Calu3 (cell line): ENCODE data around the gene ZNF230. TPM values are rescaled to one million over a fixed set of nuclear protein-coding genes. Genes with fewer than 3 reads are reported as not detected.

Source experiments
- BruUV-seq: library from RNA; stranded (reverse); fragments of 400-500 nt; replicated peaks from 2 replicates; lab custom pipeline; 2021; lab: Mats Ljungman, UMichigan
- CTCF ChIA-PET: fragments of 300-600 bp; sonication (Branson Sonifier 250); formaldehyde crosslinking; loops from one replicate; lab custom pipeline; 2022; ENCODE audit warnings: antibody characterized with exemption; lab: Charles Lee
- DNase-seq: peaks from one replicate; pipeline ENCODE4 v3.0.0; 2022
- H3K27ac Mint-ChIP-seq: one replicate; pipeline ENCODE4 v1.8.0; 2022; ENCODE audit warnings: mixed read lengths; ENCODE audit not compliant: unreplicated experiment
- H3K27me3 Mint-ChIP-seq: one replicate; pipeline ENCODE4 v1.8.0; 2022; ENCODE audit warnings: mixed read lengths; ENCODE audit not compliant: unreplicated experiment
- H3K36me3 Mint-ChIP-seq: one replicate; pipeline ENCODE4 v1.8.0; 2022; ENCODE audit warnings: mild to moderate bottlenecking, moderate library complexity, mixed read lengths; ENCODE audit not compliant: insufficient read depth, unreplicated experiment
- H3K4me1 Mint-ChIP-seq: one replicate; pipeline ENCODE4 v1.8.0; 2022; ENCODE audit warnings: mild to moderate bottlenecking, low read depth, mixed read lengths; ENCODE audit not compliant: unreplicated experiment
- H3K4me3 Mint-ChIP-seq: one replicate; pipeline ENCODE4 v1.8.0; 2022; ENCODE audit warnings: mild to moderate bottlenecking, low read depth, moderate library complexity, mixed read lengths; ENCODE audit not compliant: unreplicated experiment
- H3K9me3 Mint-ChIP-seq: one replicate; pipeline ENCODE4 v1.8.0; 2022; ENCODE audit warnings: low read depth, mixed read lengths; ENCODE audit not compliant: unreplicated experiment
- intact Hi-C: fragments of 100-400 bp; cut with micrococcal nuclease; formaldehyde crosslinking; loops from one replicate; pipeline ENCODE4 v1.10.0; 2022; ENCODE audit not compliant: unreplicated experiment
- total RNA-seq: library from RNA; stranded (reverse); gene quantifications from 2 replicates; pipeline ENCODE4 v1.2.3, GENCODE V29; 2022
- TF ChIP-seq, protein P1 (sequence below): fragments of 200-600 bp; IDR thresholded peaks from one replicate; pipeline ENCODE4 v1.8.0; 2022; ENCODE audit warnings: antibody characterized with exemption; ENCODE audit not compliant: unreplicated experiment

The ZNF230 gene
- total RNA-seq, 1 experiment from 2014 or later, result 7.8 TPM

DNA sequence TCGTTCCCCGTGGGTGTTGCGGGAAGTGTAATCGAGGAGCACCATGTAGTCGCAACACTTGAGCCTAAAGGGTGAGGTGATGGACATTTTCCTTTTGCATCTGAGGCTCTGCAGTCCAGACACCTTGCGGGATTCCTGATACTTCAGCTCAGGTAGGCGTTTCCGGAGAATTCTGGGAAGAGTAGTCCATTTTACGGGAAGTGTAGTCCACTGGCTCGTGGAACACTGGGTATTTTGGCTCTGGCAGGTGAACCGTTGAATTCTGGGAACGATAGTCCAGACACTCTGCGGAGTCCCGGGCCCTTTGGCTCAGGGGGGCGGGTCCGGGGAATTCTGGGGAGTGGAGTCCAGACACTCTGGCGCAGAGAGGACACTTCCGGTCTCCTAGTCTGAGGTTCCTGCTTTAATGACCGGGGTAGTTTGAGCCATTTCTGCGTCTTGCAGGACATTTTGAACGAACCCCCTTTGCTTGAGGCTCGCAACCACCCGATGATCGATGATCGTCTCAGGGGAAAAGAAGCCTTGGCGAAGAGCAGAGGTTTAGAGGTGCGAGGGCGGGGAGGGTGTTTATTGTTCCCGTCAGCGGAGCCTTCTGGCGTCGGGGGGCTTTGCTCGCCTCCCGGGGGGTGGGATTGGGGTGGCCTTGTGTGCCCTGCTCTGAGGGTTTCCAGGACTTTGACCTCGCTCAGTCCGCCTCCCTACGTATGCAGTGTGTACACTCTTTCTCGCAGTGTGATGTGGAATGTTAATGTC is 49.1 kb downstream of the ZNF230 start, which contains the start of gene ZNF223:
Gene ZNF223, plus strand, starts transcription at position 387 of the 753 bp plus-strand sequence. CDS start 3,141 bp downstream, outside the sequence.
- Mint-ChIP-seq H3K4me1 (peaks cover 27% of the 10 kb centered on the region), H3K9me3 (no peaks in the 10 kb centered on the region), H3K4me3 (peak within 1 kb of the TSS; percentile 87), H3K36me3 (peaks cover 22% of the 10 kb centered on the region), H3K27me3 (no peaks in the 10 kb centered on the region), H3K27ac (peak within 1 kb of the TSS; percentile 69)
- no TSS peak for BruUV-seq
- DNase-seq, result peak; percentile 97
- CTCF ChIA-PET, result interaction anchor here (0.6 to 1.2 kb wide), 3 partner anchors 101 to 228 kb away, joined by 3 to 6 read pairs (median 3); partner anchors contain the start of genes ZNF221 and ZNF226
- intact Hi-C loops, result no loop called here
- TF ChIP-seq, protein P1, sequence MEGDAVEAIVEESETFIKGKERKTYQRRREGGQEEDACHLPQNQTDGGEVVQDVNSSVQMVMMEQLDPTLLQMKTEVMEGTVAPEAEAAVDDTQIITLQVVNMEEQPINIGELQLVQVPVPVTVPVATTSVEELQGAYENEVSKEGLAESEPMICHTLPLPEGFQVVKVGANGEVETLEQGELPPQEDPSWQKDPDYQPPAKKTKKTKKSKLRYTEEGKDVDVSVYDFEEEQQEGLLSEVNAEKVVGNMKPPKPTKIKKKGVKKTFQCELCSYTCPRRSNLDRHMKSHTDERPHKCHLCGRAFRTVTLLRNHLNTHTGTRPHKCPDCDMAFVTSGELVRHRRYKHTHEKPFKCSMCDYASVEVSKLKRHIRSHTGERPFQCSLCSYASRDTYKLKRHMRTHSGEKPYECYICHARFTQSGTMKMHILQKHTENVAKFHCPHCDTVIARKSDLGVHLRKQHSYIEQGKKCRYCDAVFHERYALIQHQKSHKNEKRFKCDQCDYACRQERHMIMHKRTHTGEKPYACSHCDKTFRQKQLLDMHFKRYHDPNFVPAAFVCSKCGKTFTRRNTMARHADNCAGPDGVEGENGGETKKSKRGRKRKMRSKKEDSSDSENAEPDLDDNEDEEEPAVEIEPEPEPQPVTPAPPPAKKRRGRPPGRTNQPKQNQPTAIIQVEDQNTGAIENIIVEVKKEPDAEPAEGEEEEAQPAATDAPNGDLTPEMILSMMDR, result no peak

DNA sequence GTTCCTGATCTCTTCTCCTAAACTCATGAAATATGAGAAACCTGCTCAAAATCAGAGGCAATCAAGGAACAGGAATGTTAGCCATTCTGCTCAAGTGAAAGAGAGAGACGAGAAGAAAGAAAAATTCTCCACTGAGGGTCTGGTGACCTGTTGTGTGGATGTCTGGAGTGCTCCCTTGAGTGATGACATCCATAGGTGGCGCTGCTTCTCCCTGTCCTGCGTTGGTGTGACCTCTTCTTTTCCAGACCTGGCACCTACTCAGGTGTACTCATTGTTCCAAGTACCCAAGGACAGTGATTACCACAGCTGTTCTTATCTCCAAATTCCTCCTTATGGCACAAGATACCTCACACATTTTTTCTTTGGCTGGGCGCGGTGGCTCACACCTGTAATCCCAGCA is 53.1 kb downstream of the ZNF230 start:
- H3K9me3 Mint-ChIP-seq, result peaks cover under 1% of the 10 kb centered on the region
- CTCF ChIA-PET, result interaction anchor here (0.7 kb wide), 1 partner anchor 119 kb away, joined by 5 read pairs; no protein-coding TSS in a partner anchor
- H3K4me3 Mint-ChIP-seq, result no peak overlapping the region
- TF ChIP-seq, protein P1, result no peak
- peaks cover 15% of the 10 kb centered on the region for H3K36me3 Mint-ChIP-seq
- DNase-seq, result no peak
- H3K27ac Mint-ChIP-seq, result no peak overlapping the region
- peaks cover 18% of the 10 kb centered on the region for H3K4me1 Mint-ChIP-seq
- no TSS peak for BruUV-seq
- H3K27me3 Mint-ChIP-seq, result no peaks in the 10 kb centered on the region
- intact Hi-C loops, result no loop called here

DNA sequence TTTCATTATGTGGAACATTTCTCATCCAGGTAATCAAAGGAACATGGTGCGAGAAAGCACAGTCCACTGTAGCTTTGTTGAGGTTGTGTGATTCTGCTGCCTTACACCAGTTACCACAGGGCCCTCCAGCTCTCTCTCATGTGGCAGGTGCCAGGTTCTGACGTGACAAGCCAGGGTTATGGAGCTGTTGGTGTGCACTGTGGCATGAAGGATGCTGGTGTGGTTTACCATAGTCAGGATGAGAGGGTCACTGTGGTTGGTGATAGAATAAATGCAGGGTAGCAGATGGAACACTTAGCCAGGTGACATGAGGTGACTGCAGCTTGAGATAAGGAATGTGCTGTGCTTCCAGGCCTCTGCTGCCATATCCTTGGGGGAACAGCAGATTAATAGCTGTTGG is 56.5 kb downstream of the ZNF230 start:
- peaks cover 7% of the 10 kb centered on the region for H3K36me3 Mint-ChIP-seq
- no peak overlapping the region for H3K27ac Mint-ChIP-seq
- H3K27me3 Mint-ChIP-seq, result no peaks in the 10 kb centered on the region
- H3K4me3 Mint-ChIP-seq, result no peak overlapping the region
- intact Hi-C loops, result no loop called here
- BruUV-seq, result no TSS peak
- no peaks in the 10 kb centered on the region for H3K4me1 Mint-ChIP-seq
- TF ChIP-seq, protein P1, result no peak
- CTCF ChIA-PET, result interaction anchor here (0.5 kb wide), 1 partner anchor 157 kb away, joined by 3 read pairs; no protein-coding TSS in a partner anchor
- H3K9me3 Mint-ChIP-seq, result peaks cover 6% of the 10 kb centered on the region
- no peak for DNase-seq

DNA sequence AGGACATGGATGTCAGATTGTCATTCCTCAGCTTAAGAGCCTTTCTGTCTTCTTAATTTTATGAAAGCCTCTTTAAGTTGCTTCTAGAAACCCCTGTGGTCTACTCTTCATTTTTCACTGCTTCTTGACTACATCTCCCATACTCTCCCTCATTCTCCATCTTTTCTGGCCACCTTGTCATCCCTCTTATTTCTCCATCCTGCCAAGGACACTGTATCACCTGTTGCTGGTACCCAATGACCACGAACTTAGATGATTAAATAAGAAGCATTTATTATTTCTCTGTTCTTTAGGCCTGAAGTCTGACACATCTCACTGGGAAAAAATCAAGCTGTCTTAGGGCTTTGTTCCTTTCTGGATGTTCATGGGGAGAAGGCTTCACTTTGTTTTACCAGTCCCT is 58.3 kb downstream of the ZNF230 start:
- no peak for DNase-seq
- Mint-ChIP-seq H3K4me1 (no peaks in the 10 kb centered on the region), H3K9me3 (peaks cover 6% of the 10 kb centered on the region), H3K4me3 (no peak overlapping the region), H3K27ac (no peak overlapping the region), H3K36me3 (peaks cover 12% of the 10 kb centered on the region), H3K27me3 (no peaks in the 10 kb centered on the region)
- CTCF ChIA-PET, result interaction anchor here (0.6 kb wide), 1 partner anchor 143 kb away, joined by 5 read pairs; no protein-coding TSS in a partner anchor
- TF ChIP-seq, protein P1, result no peak
- no TSS peak for BruUV-seq
- intact Hi-C loops, result no loop called here

Other genes with a start within 250 kb of the ZNF230 start
- 69.1 and 85.5 TPM in 2 replicates for gene SMG9, start 248.0 kb upstream of the ZNF230 start, total RNA-seq
- gene KCNN4, start 222.0 kb upstream of the ZNF230 start, total RNA-seq, result 147 and 152 TPM in 2 replicates
- 5.0 and 6.4 TPM in 2 replicates for gene LYPD5, start 200.5 kb upstream of the ZNF230 start, total RNA-seq
- gene ZNF283, start 175.6 kb upstream of the ZNF230 start, total RNA-seq, result 12.9 and 13.9 TPM in 2 replicates
- gene ZNF404, start 119.0 kb upstream of the ZNF230 start, total RNA-seq, result 4.4 and 4.6 TPM in 2 replicates
- 14.9 and 20.3 TPM in 2 replicates for gene ZNF45, start 67.7 kb upstream of the ZNF230 start, total RNA-seq
- gene ZNF221, start 51.7 kb upstream of the ZNF230 start, total RNA-seq, result 6.3 and 8.3 TPM in 2 replicates
- 6.8 and 6.9 TPM in 2 replicates for gene ZNF155, start 18.8 kb upstream of the ZNF230 start, total RNA-seq
- 5.3 and 6.5 TPM in 2 replicates for gene ZNF222, start 22.4 kb downstream of the ZNF230 start, total RNA-seq
- 6.0 and 8.7 TPM in 2 replicates for gene ZNF223, start 49.1 kb downstream of the ZNF230 start, total RNA-seq
- 4.7 and 5.6 TPM in 2 replicates for gene ZNF284, start 69.2 kb downstream of the ZNF230 start, total RNA-seq
- gene ZNF224, start 91.4 kb downstream of the ZNF230 start, total RNA-seq, result 34.4 and 41.8 TPM in 2 replicates
- 5.3 and 6.1 TPM in 2 replicates for gene ZNF225, start 110.4 kb downstream of the ZNF230 start, total RNA-seq
- 14.8 and 16.2 TPM in 2 replicates for gene ZNF234, start 138.6 kb downstream of the ZNF230 start, total RNA-seq
- gene ZNF226, start 162.1 kb downstream of the ZNF230 start, total RNA-seq, result 25.0 and 25.6 TPM in 2 replicates
- 27.4 and 29.4 TPM in 2 replicates for gene ZNF227, start 209.6 kb downstream of the ZNF230 start, total RNA-seq